Esophagus muscularis mucosa (tissue), 4 donors: ENCODE data around the gene NUP98. TPM values are rescaled to one million over a fixed set of nuclear protein-coding genes. Genes with fewer than 3 reads are reported as not detected.
A peak's percentile ranks its signal among the peaks of the same experiment; 100 is the strongest.

ENCODE experiments used
- DNase-seq: peaks from one replicate; pipeline ENCODE4 v3.0.0-alpha.2; 2017; ENCODE audit errors: extremely low spot score
- H3K27ac ChIP-seq, 4 donors: fragments of 200-600 bp; sonication (generic); replicated peaks in 1 of 4; 1 replicate in 3 of 4; 2 replicates in 1 of 4; pipeline ENCODE4 v1.5.1; 2016 to 2019; ENCODE audit warnings: mild to moderate bottlenecking in 1 of 4
- H3K27me3 ChIP-seq, 4 donors: fragments of 200-600 bp; sonication (generic); one replicate each; pipeline versions ENCODE4 v1.5.1 to v1.6.0; 2016 to 2019
- H3K36me3 ChIP-seq, 4 donors: fragments of 200-600 bp; sonication (generic); one replicate each; pipeline ENCODE4 v1.5.1; 2016 to 2019
- H3K4me1 ChIP-seq, 4 donors: fragments of 200-600 bp; sonication (generic); one replicate each; pipeline ENCODE4 v1.5.1; 2016 to 2019
- H3K4me3 ChIP-seq, 4 donors: fragments of 200-600 bp; sonication (generic); 1 replicate in 2 of 4; 2 replicates in 2 of 4; pipeline ENCODE4 v1.5.1; 2016 to 2019; ENCODE audit warnings: mild to moderate bottlenecking in 4 of 4, moderate library complexity in 1 of 4
- H3K9me3 ChIP-seq, 4 donors: fragments of 200-600 bp; sonication (generic); 1 replicate in 3 of 4; 2 replicates in 1 of 4; pipeline ENCODE4 v1.5.1; 2016 to 2019
- CTCF ChIP-seq, 3 experiments: fragments of 200-600 bp in 2 of 3; fragments of 450-650 bp in 1 of 3; sonication (generic) in 2 of 3; IDR thresholded peaks; one replicate each; pipeline ENCODE4 v1.5.1; 2017 to 2019; ENCODE audit warnings: antibody characterized with exemption in 3 of 3, mild to moderate bottlenecking in 2 of 3, moderate library complexity in 1 of 3
- EP300 ChIP-seq: sonication (generic); formaldehyde crosslinking; IDR thresholded peaks from one replicate; pipeline ENCODE4 v1.6.1; 2017; ENCODE audit warnings: antibody characterized with exemption
- POLR2A ChIP-seq: fragments of 450-650 bp; IDR thresholded peaks from one replicate; pipeline ENCODE4 v1.6.1; 2017; ENCODE audit warnings: antibody characterized with exemption, moderate library complexity, mild to moderate bottlenecking, low read depth
- POLR2AphosphoS5 ChIP-seq, 2 donors: sonication (generic); formaldehyde crosslinking; IDR thresholded peaks; one replicate each; pipeline ENCODE4 v1.6.1; 2017; ENCODE audit warnings: antibody characterized with exemption in 2 of 2
- WGBS: methylation state at CpG from one replicate; pipeline ENCODE4 v1.1.5; 2018; 5-methylcytosine and 5-hydroxymethylcytosine counted together
- intact Hi-C: fragments of 100-400 bp; cut with DNase I; formaldehyde crosslinking; loops from one replicate; pipeline ENCODE4 v1.15.1; 2023
- total RNA-seq, 4 donors: library from RNA; depleted of rRNA; stranded (reverse); fragments of >200 nt; gene quantifications; one replicate each; pipeline versions ENCODE4 v1.1.0 to v1.2.1, GENCODE V29; 2016

The NUP98 gene
- total RNA-seq, 4 donors from 2014 or later = 67.7 to 117 (median 89.8) TPM

- Histone ChIP-seq H3K36me3 (no peaks in the 10 kb centered on the region), H3K27ac (no peak overlapping the region), H3K27me3 (no peaks in the 10 kb centered on the region), H3K9me3 (no peaks in the 10 kb centered on the region), H3K4me3 (no peak overlapping the region), H3K4me1 (peaks cover 2 to 12% (median 8%) of the 10 kb centered on the region in 4 donors)
- TF ChIP-seq EP300 (no peak), POLR2AphosphoS5 (IDR thresholded peaks at IDR 0.05) (no peak)
- 89% methylated on average over 11 of the region's 11 CpGs for WGBS
- DNase-seq = no peak
- intact Hi-C loops = no loop called here
These were observed 6.6 kb upstream of the NUP98 start for GRCh38 chr11:3803726-3804495.

- H3K4me3 ChIP-seq = no peak overlapping the region
- WGBS = 79% methylated on average over 4 of the region's 4 CpGs
- no peaks in the 10 kb centered on the region for H3K9me3 ChIP-seq
- H3K36me3 ChIP-seq = no peaks in the 10 kb centered on the region
- H3K27me3 ChIP-seq = no peaks in the 10 kb centered on the region
- intact Hi-C loops = no loop called here
- TF ChIP-seq CTCF (IDR thresholded peaks at IDR 0.05) (no peak), POLR2AphosphoS5 (IDR thresholded peaks at IDR 0.05) (no peak), EP300 (no peak), POLR2A (no peak)
- H3K27ac ChIP-seq = no peak overlapping the region
- no peak for DNase-seq
- H3K4me1 ChIP-seq = peaks cover 5 to 10% (median 9%) of the 10 kb centered on the region in 4 donors
These were observed 4.8 kb upstream of the NUP98 start for GRCh38 chr11:3802011-3802790.

GRCh38 chr11:3799873-3800272, 2.5 kb upstream of the NUP98 start:
- TF ChIP-seq POLR2AphosphoS5 (IDR thresholded peaks at IDR 0.05) = no peak
- no peak for TF ChIP-seq POLR2A
- no peak for TF ChIP-seq EP300
- no peak for TF ChIP-seq CTCF (IDR thresholded peaks at IDR 0.05)
- 91% methylated on average over 5 of the region's 5 CpGs for WGBS
- Histone ChIP-seq H3K4me3 (no peak overlapping the region), H3K27me3 (no peaks in the 10 kb centered on the region), H3K9me3 (no peaks in the 10 kb centered on the region), H3K4me1 (peaks cover 15 to 32% (median 28%) of the 10 kb centered on the region in 4 donors), H3K36me3 (no peaks in the 10 kb centered on the region), H3K27ac (no peak overlapping the region)
- DNase-seq = no peak
- intact Hi-C loops = loop anchor here (5.0 kb wide), 1 partner anchor 37 kb away; no protein-coding TSS in a partner anchor

- no peak for DNase-seq
- Histone ChIP-seq H3K4me1 (peaks cover 15 to 39% (median 35%) of the 10 kb centered on the region in 4 donors), H3K4me3 (no peak overlapping the region), H3K36me3 (peaks cover 0 to 5% (median under 1%) of the 10 kb centered on the region in 4 donors), H3K27ac (peak overlapping the region in 1 of 4 donors; percentile 93), H3K9me3 (no peaks in the 10 kb centered on the region), H3K27me3 (no peaks in the 10 kb centered on the region)
- intact Hi-C loops = loop anchor here (5.0 kb wide), 1 partner anchor 38 kb away; no protein-coding TSS in a partner anchor
- TF ChIP-seq CTCF (IDR thresholded peaks at IDR 0.05) = no peak
- TF ChIP-seq POLR2AphosphoS5 (IDR thresholded peaks at IDR 0.05) = no peak
- no peak for TF ChIP-seq EP300
- TF ChIP-seq POLR2A = no peak
- WGBS = 95% methylated on average over 9 of the region's 9 CpGs
These were observed 1.8 kb upstream of the NUP98 start for GRCh38 chr11:3799143-3799542.

- DNase-seq = no peak
- Histone ChIP-seq H3K27me3 (no peaks in the 10 kb centered on the region), H3K36me3 (peaks cover 8 to 27% (median 19%) of the 10 kb centered on the region in 4 donors), H3K27ac (peak overlapping the region; percentile 93 to 99 (median 96)), H3K9me3 (no peaks in the 10 kb centered on the region), H3K4me1 (peaks cover 15 to 46% (median 40%) of the 10 kb centered on the region in 4 donors), H3K4me3 (peak overlapping the region; percentile 77 to 95 (median 90))
- intact Hi-C loops = loop anchor here (5.0 kb wide), 1 partner anchor 40 kb away; no protein-coding TSS in a partner anchor
- TF ChIP-seq EP300 = no peak
- no peak for TF ChIP-seq POLR2AphosphoS5 (IDR thresholded peaks at IDR 0.05)
- no peak for TF ChIP-seq CTCF (IDR thresholded peaks at IDR 0.05)
- TF ChIP-seq POLR2A = no peak
- WGBS = 2% methylated on average over 11 of the region's 26 CpGs
These were observed 489 bp downstream of the NUP98 start for GRCh38 chr11:3796801-3797328.
